ENCODE measurements around the gene CHCHD4.

DNA sequence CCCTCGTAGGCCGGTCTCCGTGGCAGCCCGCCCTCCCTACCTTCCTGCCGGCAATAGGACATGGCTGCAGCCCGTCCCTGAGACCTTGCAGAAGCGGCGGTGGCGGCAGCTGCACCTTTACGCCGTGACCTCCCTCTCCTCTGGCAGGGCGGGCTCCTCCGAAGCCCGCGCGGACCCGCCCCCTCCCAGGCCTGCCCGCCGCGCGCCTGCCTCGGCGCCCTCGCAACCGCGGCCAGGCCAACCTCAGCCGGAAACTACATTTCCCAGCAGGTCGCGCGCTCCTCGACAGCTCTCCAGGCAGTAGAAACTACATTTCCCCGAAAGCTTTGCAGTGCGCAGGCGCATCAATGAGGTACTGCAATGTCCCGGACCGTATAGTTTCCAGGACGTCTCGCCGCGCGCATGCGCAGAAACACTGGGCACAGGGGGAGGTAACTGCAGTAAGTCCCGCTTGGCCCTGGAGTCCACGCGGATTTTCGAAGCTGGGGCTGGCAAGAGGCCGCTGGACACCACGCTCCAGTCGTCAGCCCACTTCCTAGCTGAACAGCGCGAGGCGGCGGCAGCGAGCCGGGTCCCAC is at the start of gene CHCHD4, which contains the start of gene TMEM43:
- no peak for TF ChIP-seq SUZ12 (IDR thresholded peaks at IDR 0.05; ENCODE audit: unreplicated experiment)
- no peak for TF ChIP-seq SPI1 (IDR thresholded peaks at IDR 0.05; ENCODE audit: borderline replicate concordance, insufficient read depth, low read depth, low read length)
- TF ChIP-seq POLR2A (IDR thresholded peaks at IDR 0.05; ENCODE audit: low read depth, low read length): peak; percentile 79

All from GM12878 (cell line).